SK-N-MC (cell line): ENCODE data around the gene EIF1AD.
A peak's percentile ranks its signal among the peaks of the same experiment; 100 is the strongest.

ENCODE experiments used
- DNase-seq: peaks from one replicate; pipeline ENCODE4 v3.0.0-alpha.2; 2011; ENCODE audit warnings: low read depth, low spot score
- H3K27ac ChIP-seq: fragments of 200-600 bp; sonication (generic); 2 replicates; pipeline ENCODE4 v1.5.1; 2016; ENCODE audit warnings: mixed run types
- H3K36me3 ChIP-seq: fragments of 200-600 bp; sonication (generic); 2 replicates; pipeline ENCODE4 v1.6.1; 2017; ENCODE audit warnings: antibody characterized with exemption, low read length, mixed read lengths; ENCODE audit not compliant: insufficient read depth
- H3K4me3 ChIP-seq: fragments of 200-600 bp; sonication (generic); 2 replicates; pipeline ENCODE4 v1.5.1; 2016
- H3K9ac ChIP-seq: fragments of 200-600 bp; sonication (generic); 2 replicates; pipeline ENCODE4 v1.8.0; 2017; ENCODE audit warnings: mixed run types, mixed read lengths; ENCODE audit not compliant: insufficient read length
- H3K9me3 ChIP-seq: fragments of 200-600 bp; sonication (generic); 2 replicates; pipeline ENCODE4 v1.6.1; 2017; ENCODE audit warnings: low read depth, mild to moderate bottlenecking, antibody characterized with exemption, low read length, moderate library complexity, mixed read lengths
- EZH2 ChIP-seq: fragments of 200-600 bp; sonication (generic); IDR thresholded peaks from one replicate; pipeline ENCODE4 v1.6.1; 2017; ENCODE audit warnings: antibody characterized with exemption
- FOXP2 ChIP-seq: optimal IDR thresholded peaks from 2 replicates; pipeline ENCODE3; 2011; ENCODE audit warnings: mild to moderate bottlenecking, moderate library complexity; ENCODE audit not compliant: insufficient read depth; ENCODE audit errors: extremely low read length, control extremely low read depth
- POLR2AphosphoS5 ChIP-seq: IDR thresholded peaks from 2 replicates; pipeline ENCODE4 v1.6.1; 2012; ENCODE audit warnings: mild to moderate bottlenecking, low read depth, low read length, borderline replicate concordance

The EIF1AD gene

DNA sequence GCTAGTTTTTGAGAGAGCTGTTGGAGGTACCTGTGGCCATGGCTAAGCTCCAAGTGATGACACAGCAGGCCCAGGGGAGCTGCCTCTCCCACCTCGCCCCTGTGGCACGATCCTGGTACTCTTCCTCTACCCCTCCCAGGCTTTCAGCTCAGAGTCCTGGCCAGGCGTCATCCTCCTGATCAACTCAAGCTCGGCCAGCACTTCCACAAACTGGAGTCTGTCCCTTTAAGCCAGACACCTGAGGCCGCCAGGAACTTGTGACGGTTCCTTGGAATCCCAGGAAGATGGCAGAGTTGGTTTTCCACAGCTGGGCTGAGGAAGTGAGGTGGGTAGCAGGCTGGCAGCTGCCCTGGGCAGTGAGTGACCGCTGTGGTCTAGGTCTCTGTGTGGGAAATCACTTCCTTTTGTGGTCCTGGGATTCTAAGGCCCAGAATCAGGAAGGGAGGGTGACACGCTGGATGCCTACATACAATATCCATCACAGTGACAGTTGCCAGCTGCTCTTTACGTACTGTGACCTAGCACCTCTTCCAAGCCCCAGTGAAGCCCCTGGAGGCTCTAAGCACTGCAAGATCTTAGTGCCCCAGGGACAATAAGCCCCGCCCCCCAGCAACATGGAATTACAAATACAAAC, 6.6 kb upstream of the EIF1AD start:
- no peaks in the 10 kb centered on the region for H3K9me3 ChIP-seq
- TF ChIP-seq EZH2 (no peak), FOXP2 (no peak), POLR2AphosphoS5 (no peak)
- H3K9ac ChIP-seq, result no peak overlapping the region
- H3K4me3 ChIP-seq, result no peak overlapping the region
- peaks cover 15% of the 10 kb centered on the region for H3K36me3 ChIP-seq
- H3K27ac ChIP-seq, result no peak overlapping the region
- DNase-seq, result no peak

DNA sequence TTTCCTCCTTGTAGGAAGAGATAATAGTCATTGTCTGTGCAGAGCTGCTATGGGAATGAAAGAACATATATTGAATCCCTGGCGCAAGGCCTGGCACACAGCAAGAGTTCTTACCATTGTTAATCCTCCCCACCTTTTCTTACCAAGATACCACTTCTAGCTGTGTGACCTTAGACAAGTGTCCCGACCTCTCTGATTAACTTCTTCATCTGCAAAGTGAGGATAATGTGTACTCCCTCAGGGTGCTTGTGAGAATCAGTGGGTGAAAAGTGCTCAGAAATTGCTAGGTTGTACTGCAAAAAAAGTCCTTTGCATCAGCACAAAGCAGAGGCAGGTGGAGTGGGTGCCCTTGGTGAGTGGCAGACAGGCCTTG, 6.1 kb upstream of the EIF1AD start:
- H3K9me3 ChIP-seq, result no peaks in the 10 kb centered on the region
- H3K9ac ChIP-seq, result no peak overlapping the region
- TF ChIP-seq FOXP2 (no peak), POLR2AphosphoS5 (no peak), EZH2 (no peak)
- no peak overlapping the region for H3K4me3 ChIP-seq
- H3K36me3 ChIP-seq, result peaks cover 17% of the 10 kb centered on the region
- DNase-seq, result no peak
- no peak overlapping the region for H3K27ac ChIP-seq

DNA sequence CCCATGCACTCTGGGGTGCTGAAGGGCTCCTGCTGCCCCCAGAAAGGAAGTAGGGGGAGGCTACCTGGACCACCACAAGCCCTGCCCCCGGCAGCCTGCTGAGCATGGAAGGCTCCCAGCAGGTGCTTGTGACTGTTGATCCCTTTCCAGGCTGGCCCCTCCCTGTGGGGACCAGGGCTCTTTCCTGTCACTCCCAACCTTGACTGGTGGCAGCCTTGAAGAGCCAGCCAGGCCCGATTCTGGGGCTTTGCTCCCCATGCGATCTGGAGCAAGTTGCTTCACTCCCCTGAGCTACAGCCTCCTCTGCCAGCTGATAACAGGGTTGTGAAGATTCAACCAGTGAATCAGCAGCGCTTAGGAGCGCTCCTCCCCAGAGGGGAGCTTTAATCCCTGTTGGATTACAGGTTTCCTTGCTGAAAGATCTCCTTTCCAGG, 5.3 kb upstream of the EIF1AD start:
- Histone ChIP-seq H3K4me3 (no peak overlapping the region), H3K9ac (no peak overlapping the region), H3K9me3 (no peaks in the 10 kb centered on the region), H3K27ac (no peak overlapping the region), H3K36me3 (peaks cover 17% of the 10 kb centered on the region)
- DNase-seq, result no peak
- TF ChIP-seq POLR2AphosphoS5, result no peak
- TF ChIP-seq EZH2, result no peak
- no peak for TF ChIP-seq FOXP2

DNA sequence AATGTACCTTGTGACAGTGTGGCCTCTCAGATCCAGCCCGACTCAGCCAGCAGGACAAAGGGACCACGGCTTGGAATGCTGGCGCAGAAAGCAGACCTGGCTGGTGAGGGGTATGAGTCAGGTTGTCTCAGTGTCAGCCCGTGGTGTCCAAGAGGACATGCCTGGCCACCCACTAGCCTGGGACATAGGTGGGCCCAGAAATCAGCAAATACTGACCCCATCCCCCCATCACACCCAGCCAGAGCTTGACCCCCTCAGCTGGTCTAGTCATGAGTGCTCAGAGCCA, 4.9 kb upstream of the EIF1AD start:
- H3K9me3 ChIP-seq, result no peaks in the 10 kb centered on the region
- no peak overlapping the region for H3K4me3 ChIP-seq
- no peak for DNase-seq
- TF ChIP-seq EZH2, result no peak
- no peak for TF ChIP-seq FOXP2
- TF ChIP-seq POLR2AphosphoS5, result no peak
- peaks cover 17% of the 10 kb centered on the region for H3K36me3 ChIP-seq
- no peak overlapping the region for H3K9ac ChIP-seq
- H3K27ac ChIP-seq, result no peak overlapping the region

DNA sequence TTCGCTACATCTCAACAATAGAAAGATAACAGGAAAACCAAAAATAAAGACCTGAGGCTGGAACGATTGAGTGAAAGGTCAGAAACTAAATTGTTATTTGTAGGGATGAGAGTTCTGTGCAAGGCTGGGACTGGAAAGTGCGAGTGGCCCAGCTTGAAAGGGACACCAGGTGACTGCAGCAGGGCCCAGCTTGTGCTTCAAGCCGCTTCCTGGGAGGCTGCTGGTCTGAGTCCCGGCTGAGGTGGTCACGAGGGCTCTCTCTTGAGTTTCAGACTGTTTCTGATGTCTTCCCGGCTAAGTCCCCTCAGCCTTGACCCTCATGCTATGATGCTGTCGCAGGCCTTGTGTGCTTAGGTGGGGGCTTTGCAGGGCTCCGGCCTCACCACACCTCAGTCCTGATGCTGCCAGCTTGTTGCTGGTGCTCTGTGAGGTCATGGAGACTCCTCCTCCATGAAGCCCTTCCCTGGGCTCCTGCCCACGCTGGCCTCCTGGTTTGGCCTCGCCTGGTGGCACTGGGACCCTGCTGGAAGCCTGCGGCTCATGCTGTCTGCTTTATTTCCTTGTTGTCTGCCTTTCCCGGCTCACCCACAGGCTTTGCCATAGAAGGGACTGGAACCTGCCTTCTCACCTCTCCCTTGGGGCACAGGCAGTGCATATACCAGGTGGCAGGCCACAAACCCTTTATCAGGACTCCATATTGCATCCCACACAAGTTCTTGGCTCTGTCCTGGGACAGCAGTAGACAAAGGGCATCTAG, 4.4 kb upstream of the EIF1AD start:
- H3K4me3 ChIP-seq, result no peak overlapping the region
- H3K36me3 ChIP-seq, result peaks cover 17% of the 10 kb centered on the region
- DNase-seq, result no peak
- H3K9ac ChIP-seq, result no peak overlapping the region
- no peaks in the 10 kb centered on the region for H3K9me3 ChIP-seq
- TF ChIP-seq POLR2AphosphoS5 (peak; percentile 10), EZH2 (no peak), FOXP2 (no peak)
- H3K27ac ChIP-seq, result no peak overlapping the region

DNA sequence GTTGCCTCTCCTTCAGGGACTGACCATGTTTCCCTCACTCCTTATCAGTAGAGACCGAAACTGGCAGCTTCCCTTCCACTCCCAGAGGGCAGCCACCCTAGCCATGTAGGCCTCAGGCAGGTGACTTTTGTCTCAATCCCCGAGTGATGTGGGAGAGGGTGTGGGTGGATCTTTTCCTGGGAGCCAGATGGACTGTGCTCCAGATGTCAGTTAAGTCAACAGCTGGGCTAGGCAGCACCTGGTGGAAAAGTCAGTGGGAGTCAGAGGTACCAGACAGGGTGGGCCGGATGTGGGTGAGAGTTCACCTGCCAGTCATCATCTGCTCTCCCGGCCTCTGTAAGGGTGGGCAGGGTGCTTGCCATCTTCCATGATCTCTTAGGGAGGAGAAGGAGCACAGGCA, 2.2 kb upstream of the EIF1AD start:
- no peak for DNase-seq
- no peaks in the 10 kb centered on the region for H3K9me3 ChIP-seq
- H3K27ac ChIP-seq, result no peak overlapping the region
- no peak overlapping the region for H3K4me3 ChIP-seq
- no peak overlapping the region for H3K9ac ChIP-seq
- H3K36me3 ChIP-seq, result peaks cover 30% of the 10 kb centered on the region
- TF ChIP-seq EZH2 (no peak), FOXP2 (no peak), POLR2AphosphoS5 (no peak)

DNA sequence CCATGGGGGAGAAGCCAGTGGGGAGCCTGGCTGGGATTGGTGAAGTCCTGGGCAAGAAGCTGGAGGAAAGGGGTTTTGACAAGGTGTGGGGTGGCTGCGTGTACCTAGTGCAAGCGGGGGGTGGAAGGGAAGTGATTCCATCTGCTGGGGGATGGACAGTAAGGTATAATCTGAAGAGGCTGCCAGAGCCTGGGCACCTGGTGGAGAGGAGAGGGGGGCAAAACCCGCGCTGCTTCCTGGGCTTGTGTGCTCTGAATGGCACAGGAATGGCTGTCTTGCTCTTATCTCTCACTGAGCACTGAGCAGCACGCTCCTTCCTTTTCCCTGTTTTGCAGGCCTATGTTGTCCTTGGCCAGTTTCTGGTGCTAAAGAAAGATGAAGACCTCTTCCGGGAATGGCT, 1.3 kb upstream of the EIF1AD start:
- peak overlapping the region; percentile 93 for H3K9ac ChIP-seq

DNA sequence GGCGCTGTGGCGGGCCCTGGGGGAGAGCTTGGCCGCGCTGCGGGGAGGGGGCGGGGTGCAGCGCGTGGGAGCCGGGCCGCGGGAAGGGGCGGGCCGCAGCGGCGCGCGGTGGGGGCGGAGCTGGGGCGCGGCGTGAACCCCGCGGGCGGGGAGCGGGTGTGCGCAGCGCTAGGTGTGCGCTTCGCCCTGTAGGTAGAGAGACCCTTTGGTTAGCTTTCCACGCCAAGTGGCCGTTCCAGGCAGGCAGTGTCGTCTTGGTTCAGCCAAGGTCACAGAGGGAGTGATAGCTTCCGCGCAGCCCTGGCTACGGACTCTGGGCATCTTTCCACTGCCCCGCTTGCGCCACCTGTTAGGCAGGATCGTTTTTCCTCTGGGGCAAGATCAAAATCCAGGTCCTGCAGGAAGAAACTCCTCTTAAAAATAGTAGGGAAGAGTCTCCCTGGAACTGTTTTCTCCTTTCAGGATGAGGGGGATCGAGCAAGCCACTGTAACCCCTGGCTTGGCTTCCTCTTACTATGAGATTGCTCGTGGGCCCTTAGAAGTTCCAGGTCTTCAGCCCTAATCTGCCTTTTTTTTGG, 780 bp upstream of the EIF1AD start:
- Histone ChIP-seq H3K9me3 (no peaks in the 10 kb centered on the region), H3K36me3 (peaks cover 45% of the 10 kb centered on the region), H3K9ac (peak overlapping the region; percentile 93), H3K27ac (peak overlapping the region; percentile 99), H3K4me3 (peak overlapping the region; percentile 89)
- no peak for DNase-seq
- TF ChIP-seq EZH2 (no peak), POLR2AphosphoS5 (no peak), FOXP2 (no peak)

More for the DNA sequence above, 1.3 kb upstream of the EIF1AD start:
- Histone ChIP-seq H3K36me3 (peaks cover 39% of the 10 kb centered on the region), H3K9me3 (no peaks in the 10 kb centered on the region), H3K27ac (no peak overlapping the region), H3K4me3 (peak overlapping the region; percentile 89)
- DNase-seq, result no peak
- no peak for TF ChIP-seq EZH2
- TF ChIP-seq FOXP2, result no peak
- no peak for TF ChIP-seq POLR2AphosphoS5

DNA sequence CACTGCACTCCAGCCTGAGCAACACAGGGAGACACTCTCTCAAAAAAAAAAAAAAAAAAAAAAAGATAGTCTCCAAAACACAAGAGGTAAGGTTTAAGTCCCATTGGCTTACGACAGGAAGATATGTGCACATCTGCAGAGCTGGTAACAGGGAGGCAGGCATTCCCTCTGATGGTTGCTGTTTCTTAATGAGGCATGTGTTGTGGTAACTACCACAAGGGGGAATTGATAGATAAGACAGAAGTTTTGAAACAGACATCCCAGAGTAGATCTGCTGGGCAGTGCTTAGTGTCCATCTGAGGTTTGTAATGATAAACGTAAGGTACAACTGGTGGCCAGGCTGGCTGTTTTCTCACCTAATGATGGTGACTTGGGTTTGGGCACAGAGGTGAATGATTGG, 4.7 kb downstream of the EIF1AD start:
- H3K27ac ChIP-seq, result no peak overlapping the region
- no peaks in the 10 kb centered on the region for H3K9me3 ChIP-seq
- no peak overlapping the region for H3K4me3 ChIP-seq
- TF ChIP-seq EZH2 (no peak), POLR2AphosphoS5 (no peak), FOXP2 (no peak)
- H3K36me3 ChIP-seq, result peaks cover 34% of the 10 kb centered on the region
- no peak overlapping the region for H3K9ac ChIP-seq
- no peak for DNase-seq
